ENCODE measurements around the gene RPTOR. TPM values are rescaled to one million over a fixed set of nuclear protein-coding genes. Genes with fewer than 3 reads are reported as not detected.

The RPTOR gene
- total and polyA plus RNA-seq, 10 of the 15 experiments (the other 5 are each of a cell fraction or from before 2014, with no cell fraction given) = 0.18 to 32.1 (median 7.8) TPM

DNA sequence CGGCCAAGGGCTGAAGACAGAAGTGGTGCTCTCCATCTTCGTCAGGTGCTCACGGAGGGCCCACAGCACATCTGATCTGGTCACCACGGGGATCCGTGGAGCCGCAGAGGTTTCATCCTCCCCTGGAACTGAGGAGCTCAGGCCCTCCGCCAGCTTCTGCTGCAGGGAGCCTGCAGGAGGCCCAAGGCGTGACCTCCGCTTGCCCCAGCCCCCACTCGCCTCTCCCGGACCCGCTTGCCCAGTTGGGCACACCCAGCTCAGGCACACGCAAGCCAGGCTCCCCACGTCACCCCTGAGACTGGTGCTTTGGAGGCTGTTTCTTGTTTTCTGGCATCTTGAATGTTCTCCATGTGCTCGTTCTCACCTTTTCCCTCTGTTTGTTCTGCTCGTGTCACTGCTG is 407.7 kb downstream of the RPTOR start:
- ChIA-PET SMC1A (ENCODE audit: uncharacterized antibody, unreplicated experiment) (no interaction called here), RAD21 (ENCODE audit: unreplicated experiment) (no interaction called here), POLR2A (no interaction called here), CTCF (no interaction called here)
- Histone ChIP-seq H3K79me2 (ENCODE audit: control insufficient read depth, insufficient read depth, low read length) (no peaks in the 10 kb centered on the region), H3K27ac (ENCODE audit: control insufficient read depth, insufficient read depth) (no peak overlapping the region), H3K36me3 (ENCODE audit: control insufficient read depth in 2 of 2, insufficient read depth in 2 of 2, low read length in 1 of 2) (no peaks in the 10 kb centered on the region; a peak in 1 of 4 replicates), H4K20me1 (ENCODE audit: control insufficient read depth, insufficient read depth) (no peaks in the 10 kb centered on the region), H3K27me3 (replicated peaks in 1 of 2; ENCODE audit: control insufficient read depth in 2 of 2, insufficient read depth in 2 of 2, low read length in 1 of 2) (no peaks in the 10 kb centered on the region), H3K4me1 (ENCODE audit: control insufficient read depth, insufficient read depth, low read length) (no peaks in the 10 kb centered on the region), H3K4me2 (ENCODE audit: control insufficient read depth, insufficient read depth) (no peak overlapping the region), H3K4me3 (no peak overlapping the region), H2AFZ (ENCODE audit: control insufficient read depth, low read depth, low read length) (no peak overlapping the region), H3K9ac (ENCODE audit: control insufficient read depth, insufficient read depth, low read length) (no peak overlapping the region), H3K9me3 (replicated peaks; ENCODE audit: control insufficient read depth, insufficient read depth, low read length) (no peaks in the 10 kb centered on the region)
- FAIRE-seq (no peak), ATAC-seq (no peak), DNase-seq (ENCODE audit: low read depth, low spot score) (no peak)
- intact Hi-C loops (cut with micrococcal nuclease; ENCODE audit: unreplicated experiment) = no loop called here
- BruUV-seq (replicated peaks) = no TSS peak
- TF ChIP-seq POLR2AphosphoS5 (IDR thresholded peaks at IDR 0.05; ENCODE audit: low read length) (no peak), NFYB (IDR thresholded peaks at IDR 0.05; ENCODE audit: insufficient read depth, low read depth, low read length) (no peak), EP300 (IDR thresholded peaks at IDR 0.05; ENCODE audit: borderline replicate concordance in 1 of 2, control insufficient read depth in 1 of 2, low read depth in 2 of 2, low read length in 2 of 2) (no peak), ZSCAN29 (IDR thresholded peaks at IDR 0.05) (no peak), NR2F1 (conservative IDR thresholded peaks at IDR 0.05) (no peak), MYC (IDR thresholded peaks at IDR 0.05; ENCODE audit: insufficient read depth, insufficient read length, insufficient replicate concordance, low read length, severe bottlenecking) (no peak), HCFC1 (IDR thresholded peaks at IDR 0.05; ENCODE audit: low read length) (no peak)
- TF ChIP-seq, protein P1, sequence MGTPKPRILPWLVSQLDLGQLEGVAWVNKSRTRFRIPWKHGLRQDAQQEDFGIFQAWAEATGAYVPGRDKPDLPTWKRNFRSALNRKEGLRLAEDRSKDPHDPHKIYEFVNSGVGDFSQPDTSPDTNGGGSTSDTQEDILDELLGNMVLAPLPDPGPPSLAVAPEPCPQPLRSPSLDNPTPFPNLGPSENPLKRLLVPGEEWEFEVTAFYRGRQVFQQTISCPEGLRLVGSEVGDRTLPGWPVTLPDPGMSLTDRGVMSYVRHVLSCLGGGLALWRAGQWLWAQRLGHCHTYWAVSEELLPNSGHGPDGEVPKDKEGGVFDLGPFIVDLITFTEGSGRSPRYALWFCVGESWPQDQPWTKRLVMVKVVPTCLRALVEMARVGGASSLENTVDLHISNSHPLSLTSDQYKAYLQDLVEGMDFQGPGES (IDR thresholded peaks at IDR 0.05) = no peak
- TF ChIP-seq, protein P2, sequence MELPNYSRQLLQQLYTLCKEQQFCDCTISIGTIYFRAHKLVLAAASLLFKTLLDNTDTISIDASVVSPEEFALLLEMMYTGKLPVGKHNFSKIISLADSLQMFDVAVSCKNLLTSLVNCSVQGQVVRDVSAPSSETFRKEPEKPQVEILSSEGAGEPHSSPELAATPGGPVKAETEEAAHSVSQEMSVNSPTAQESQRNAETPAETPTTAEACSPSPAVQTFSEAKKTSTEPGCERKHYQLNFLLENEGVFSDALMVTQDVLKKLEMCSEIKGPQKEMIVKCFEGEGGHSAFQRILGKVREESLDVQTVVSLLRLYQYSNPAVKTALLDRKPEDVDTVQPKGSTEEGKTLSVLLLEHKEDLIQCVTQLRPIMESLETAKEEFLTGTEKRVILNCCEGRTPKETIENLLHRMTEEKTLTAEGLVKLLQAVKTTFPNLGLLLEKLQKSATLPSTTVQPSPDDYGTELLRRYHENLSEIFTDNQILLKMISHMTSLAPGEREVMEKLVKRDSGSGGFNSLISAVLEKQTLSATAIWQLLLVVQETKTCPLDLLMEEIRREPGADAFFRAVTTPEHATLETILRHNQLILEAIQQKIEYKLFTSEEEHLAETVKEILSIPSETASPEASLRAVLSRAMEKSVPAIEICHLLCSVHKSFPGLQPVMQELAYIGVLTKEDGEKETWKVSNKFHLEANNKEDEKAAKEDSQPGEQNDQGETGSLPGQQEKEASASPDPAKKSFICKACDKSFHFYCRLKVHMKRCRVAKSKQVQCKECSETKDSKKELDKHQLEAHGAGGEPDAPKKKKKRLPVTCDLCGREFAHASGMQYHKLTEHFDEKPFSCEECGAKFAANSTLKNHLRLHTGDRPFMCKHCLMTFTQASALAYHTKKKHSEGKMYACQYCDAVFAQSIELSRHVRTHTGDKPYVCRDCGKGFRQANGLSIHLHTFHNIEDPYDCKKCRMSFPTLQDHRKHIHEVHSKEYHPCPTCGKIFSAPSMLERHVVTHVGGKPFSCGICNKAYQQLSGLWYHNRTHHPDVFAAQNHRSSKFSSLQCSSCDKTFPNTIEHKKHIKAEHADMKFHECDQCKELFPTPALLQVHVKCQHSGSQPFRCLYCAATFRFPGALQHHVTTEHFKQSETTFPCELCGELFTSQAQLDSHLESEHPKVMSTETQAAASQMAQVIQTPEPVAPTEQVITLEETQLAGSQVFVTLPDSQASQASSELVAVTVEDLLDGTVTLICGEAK (IDR thresholded peaks at IDR 0.05; ENCODE audit: borderline replicate concordance) = no peak
- TF ChIP-seq, protein P3, sequence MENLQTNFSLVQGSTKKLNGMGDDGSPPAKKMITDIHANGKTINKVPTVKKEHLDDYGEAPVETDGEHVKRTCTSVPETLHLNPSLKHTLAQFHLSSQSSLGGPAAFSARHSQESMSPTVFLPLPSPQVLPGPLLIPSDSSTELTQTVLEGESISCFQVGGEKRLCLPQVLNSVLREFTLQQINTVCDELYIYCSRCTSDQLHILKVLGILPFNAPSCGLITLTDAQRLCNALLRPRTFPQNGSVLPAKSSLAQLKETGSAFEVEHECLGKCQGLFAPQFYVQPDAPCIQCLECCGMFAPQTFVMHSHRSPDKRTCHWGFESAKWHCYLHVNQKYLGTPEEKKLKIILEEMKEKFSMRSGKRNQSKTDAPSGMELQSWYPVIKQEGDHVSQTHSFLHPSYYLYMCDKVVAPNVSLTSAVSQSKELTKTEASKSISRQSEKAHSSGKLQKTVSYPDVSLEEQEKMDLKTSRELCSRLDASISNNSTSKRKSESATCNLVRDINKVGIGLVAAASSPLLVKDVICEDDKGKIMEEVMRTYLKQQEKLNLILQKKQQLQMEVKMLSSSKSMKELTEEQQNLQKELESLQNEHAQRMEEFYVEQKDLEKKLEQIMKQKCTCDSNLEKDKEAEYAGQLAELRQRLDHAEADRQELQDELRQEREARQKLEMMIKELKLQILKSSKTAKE (IDR thresholded peaks at IDR 0.05; ENCODE audit: low read depth, poor library complexity, severe bottlenecking) = no peak
- TF ChIP-seq, protein P4, sequence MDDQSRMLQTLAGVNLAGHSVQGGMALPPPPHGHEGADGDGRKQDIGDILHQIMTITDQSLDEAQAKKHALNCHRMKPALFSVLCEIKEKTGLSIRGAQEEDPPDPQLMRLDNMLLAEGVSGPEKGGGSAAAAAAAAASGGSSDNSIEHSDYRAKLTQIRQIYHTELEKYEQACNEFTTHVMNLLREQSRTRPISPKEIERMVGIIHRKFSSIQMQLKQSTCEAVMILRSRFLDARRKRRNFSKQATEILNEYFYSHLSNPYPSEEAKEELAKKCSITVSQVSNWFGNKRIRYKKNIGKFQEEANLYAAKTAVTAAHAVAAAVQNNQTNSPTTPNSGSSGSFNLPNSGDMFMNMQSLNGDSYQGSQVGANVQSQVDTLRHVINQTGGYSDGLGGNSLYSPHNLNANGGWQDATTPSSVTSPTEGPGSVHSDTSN (IDR thresholded peaks at IDR 0.05; ENCODE audit: insufficient replicate concordance, low read depth, low read length) = no peak
- in situ Hi-C loops (cut with MboI) = no loop called here
- 86% methylated on average over 16 of the region's 16 CpGs for WGBS (ENCODE audit: insufficient coverage, insufficient replicate concordance, low lambda C conversion rate, missing lambda C conversion rate)
